IMR-90 (cell line): ENCODE data around the gene GPR171. TPM values are rescaled to one million over a fixed set of nuclear protein-coding genes. Genes with fewer than 3 reads are reported as not detected.

ENCODE experiments used
- ATAC-seq: fragments of 200-7000 bp; cut with Tn5 transposase; 2 replicates; pipeline ENCODE4 v1.9.1; 2020; ENCODE audit warnings: low read depth, mild to moderate bottlenecking, moderate library complexity
- BruUV-seq: library from RNA; stranded (reverse); fragments of 400-500 nt; replicated peaks from 2 replicates; lab custom pipeline; 2021; lab: Mats Ljungman, UMichigan
- CTCF ChIA-PET: fragments of 300-600 bp; formaldehyde crosslinking; extraction: SDS; loops from one replicate; lab custom pipeline; 2021; ENCODE audit warnings: antibody characterized with exemption; lab: Yijun Ruan, JAX
- POLR2A ChIA-PET: fragments of 300-600 bp; sonication (Branson Sonifier 250); formaldehyde crosslinking; loops from one replicate; lab custom pipeline; 2022; ENCODE audit warnings: antibody characterized with exemption; ENCODE audit not compliant: unreplicated experiment; lab: Charles Lee
- DNase-seq: peaks from one replicate; pipeline ENCODE4 v3.0.0; 2013
- H2AFZ ChIP-seq: replicated peaks from 2 replicates; pipeline ENCODE3; 2013; ENCODE audit warnings: low read length, mild to moderate bottlenecking; ENCODE audit not compliant: poor library complexity
- H2AK5ac ChIP-seq: 2 replicates; pipeline ENCODE4 v1.6.1; 2013; ENCODE audit warnings: low read depth, low read length, inconsistent platforms
- H2AK9ac ChIP-seq: replicated peaks from 2 replicates; pipeline ENCODE3; 2013; ENCODE audit warnings: mild to moderate bottlenecking, low read depth, low read length, moderate library complexity; ENCODE audit not compliant: poor library complexity
- H2BK120ac ChIP-seq: 2 replicates; pipeline ENCODE4 v1.6.1; 2013; ENCODE audit warnings: low read depth, low read length, inconsistent platforms
- H2BK15ac ChIP-seq: 3 replicates; pipeline ENCODE4 v1.6.1; 2013; ENCODE audit warnings: low read depth, low read length, inconsistent platforms
- H2BK20ac ChIP-seq: 2 replicates; pipeline ENCODE4 v1.6.1; 2013; ENCODE audit warnings: low read depth, mild to moderate bottlenecking, inconsistent platforms, low read length, moderate library complexity
- H2BK5ac ChIP-seq: 2 replicates; pipeline ENCODE4 v1.6.1; 2013; ENCODE audit warnings: mild to moderate bottlenecking, low read depth, low read length, inconsistent platforms; ENCODE audit not compliant: poor library complexity, severe bottlenecking
- H3K14ac ChIP-seq: replicated peaks from 2 replicates; pipeline ENCODE4 v1.6.1; 2013; ENCODE audit warnings: low read depth, low read length, inconsistent platforms
- H3K18ac ChIP-seq: 2 replicates; pipeline ENCODE4 v1.6.1; 2013; ENCODE audit warnings: low read depth, low read length, control low read depth
- H3K23ac ChIP-seq: 2 replicates; pipeline ENCODE4 v1.6.1; 2013; ENCODE audit warnings: low read depth, low read length, inconsistent platforms
- H3K27ac ChIP-seq: 2 replicates; pipeline ENCODE4 v1.5.1; 2013; ENCODE audit warnings: mild to moderate bottlenecking, control low read depth, low read length; ENCODE audit not compliant: insufficient read depth
- H3K27me3 ChIP-seq: 2 replicates; pipeline ENCODE4 v1.6.1; 2013; ENCODE audit warnings: low read length; ENCODE audit not compliant: control insufficient read depth, insufficient read depth
- H3K36me3 ChIP-seq: 2 replicates; pipeline ENCODE4 v1.6.1; 2013; ENCODE audit warnings: low read length, mixed read lengths; ENCODE audit not compliant: control insufficient read depth, insufficient read depth
- H3K4ac ChIP-seq: 2 replicates; pipeline ENCODE4 v1.6.1; 2013; ENCODE audit warnings: low read depth, low read length, inconsistent platforms
- H3K4me1 ChIP-seq: 2 replicates; pipeline ENCODE4 v1.6.1; 2013; ENCODE audit warnings: low read length, mixed read lengths; ENCODE audit not compliant: control insufficient read depth, insufficient read depth
- H3K4me2 ChIP-seq: 2 replicates; pipeline ENCODE4 v1.6.1; 2013; ENCODE audit warnings: low read depth, mild to moderate bottlenecking, control low read depth, low read length, moderate library complexity
- H3K4me3 ChIP-seq: 2 replicates; pipeline ENCODE4 v1.5.1; 2013; ENCODE audit warnings: low read depth, mild to moderate bottlenecking, control low read depth, low read length, moderate library complexity; ENCODE audit not compliant: insufficient read depth
- H3K56ac ChIP-seq: 2 replicates; pipeline ENCODE4 v1.6.1; 2013; ENCODE audit warnings: low read length, inconsistent platforms; ENCODE audit not compliant: insufficient read depth; ENCODE audit errors: extremely low read depth
- H3K79me1 ChIP-seq, 2 experiments: 2 replicates each; pipeline ENCODE4 v1.6.1; 2013; ENCODE audit warnings: low read length in 2 of 2, inconsistent platforms in 1 of 2, low read depth in 1 of 2
- H3K9ac ChIP-seq: 2 replicates; pipeline ENCODE4 v1.6.1; 2013; ENCODE audit warnings: low read depth, low read length, control low read depth
- H3K9me1 ChIP-seq: 2 replicates; pipeline ENCODE4 v1.6.1; 2013; ENCODE audit warnings: low read length, inconsistent platforms; ENCODE audit not compliant: insufficient read depth
- H3K9me3 ChIP-seq: 2 replicates; pipeline ENCODE4 v1.6.1; 2013; ENCODE audit warnings: low read length; ENCODE audit not compliant: control insufficient read depth, insufficient read depth
- H4K20me1 ChIP-seq: 2 replicates; pipeline ENCODE4 v1.6.1; 2013; ENCODE audit warnings: low read length, inconsistent platforms; ENCODE audit not compliant: insufficient read depth
- H4K5ac ChIP-seq: 2 replicates; pipeline ENCODE4 v1.6.1; 2013; ENCODE audit warnings: mild to moderate bottlenecking, low read depth, low read length, control low read depth
- H4K8ac ChIP-seq, 2 experiments: 2 replicates each; pipeline ENCODE4 v1.6.1; 2013; ENCODE audit warnings: low read depth in 2 of 2, low read length in 2 of 2, control low read depth in 1 of 2, inconsistent platforms in 1 of 2
- H4K91ac ChIP-seq: 2 replicates; pipeline ENCODE4 v1.6.1; 2013; ENCODE audit warnings: low read depth, low read length, inconsistent platforms; ENCODE audit not compliant: insufficient read depth
- BHLHE40 ChIP-seq: fragments of 150-350 bp; IDR thresholded peaks from 2 replicates; pipeline ENCODE4 v1.6.1; 2016; ENCODE audit warnings: mild to moderate bottlenecking, low read depth, low read length
- CEBPB ChIP-seq: IDR thresholded peaks from 2 replicates; pipeline ENCODE4 v1.6.1; 2012; ENCODE audit warnings: low read depth, low read length, improper control_type of control experiment
- CHD1 ChIP-seq: IDR thresholded peaks from 2 replicates; pipeline ENCODE4 v1.6.1; 2012; ENCODE audit warnings: low read depth, low read length, improper control_type of control experiment
- FOS ChIP-seq: fragments of 150-350 bp; IDR thresholded peaks from 2 replicates; pipeline ENCODE4 v1.6.1; 2016; ENCODE audit warnings: low read depth, low read length
- MAZ ChIP-seq: IDR thresholded peaks from 2 replicates; pipeline ENCODE4 v1.6.1; 2012; ENCODE audit warnings: low read depth, mild to moderate bottlenecking, low read length, improper control_type of control experiment, moderate library complexity, borderline replicate concordance
- MXI1 ChIP-seq: IDR thresholded peaks from 2 replicates; pipeline ENCODE4 v1.6.1; 2012; ENCODE audit warnings: low read depth, mild to moderate bottlenecking, low read length, moderate library complexity, borderline replicate concordance
- NFE2L2 ChIP-seq: fragments of 150-350 bp; IDR thresholded peaks from 2 replicates; pipeline ENCODE4 v1.6.1; 2016; ENCODE audit warnings: low read depth, mild to moderate bottlenecking, low read length
- POLR2A ChIP-seq: IDR thresholded peaks from 2 replicates; pipeline ENCODE4 v1.6.1; 2012; ENCODE audit warnings: mild to moderate bottlenecking, low read depth, low read length
- RAD21 ChIP-seq: IDR thresholded peaks from 2 replicates; pipeline ENCODE4 v1.6.1; 2012; ENCODE audit warnings: low read length, improper control_type of control experiment
- RCOR1 ChIP-seq: IDR thresholded peaks from 2 replicates; pipeline ENCODE4 v1.6.1; 2012; ENCODE audit warnings: mild to moderate bottlenecking, low read length, improper control_type of control experiment; ENCODE audit not compliant: insufficient replicate concordance
- RFX5 ChIP-seq: IDR thresholded peaks from 2 replicates; pipeline ENCODE4 v1.8.0; 2012; ENCODE audit warnings: low read depth, mild to moderate bottlenecking, low read length, moderate library complexity
- SMC3 ChIP-seq: fragments of 150-350 bp; IDR thresholded peaks from 2 replicates; pipeline ENCODE4 v1.6.1; 2016; ENCODE audit warnings: low read depth, mild to moderate bottlenecking, antibody characterized with exemption, low read length, moderate library complexity
- WGBS, 2 experiments: methylation state at CpG; one replicate each; pipeline versions ENCODE4 v1.1.5 to v1.1.7; 2013; ENCODE audit warnings: missing lambda C conversion rate in 2 of 2; ENCODE audit not compliant: insufficient read length in 1 of 2; ENCODE audit errors: extremely low coverage in 2 of 2; 5-methylcytosine and 5-hydroxymethylcytosine counted together
- dilution Hi-C: fragments of 300-500 bp; cut with HindIII; formaldehyde crosslinking; loops from one replicate; pipeline ENCODE4 v1.14.3; 2018; ENCODE audit warnings: low sequenced_read_pairs; ENCODE audit not compliant: unreplicated experiment
- in situ Hi-C: fragments of 300-500 bp; cut with MboI; formaldehyde crosslinking; loops from 3 replicates; pipeline ENCODE4 v1.14.3; 2019; ENCODE audit warnings: low sequenced_read_pairs, inconsistent platforms, mixed read lengths
- intact Hi-C: fragments of 100-400 bp; cut with micrococcal nuclease; formaldehyde crosslinking; loops from 2 replicates; pipeline ENCODE4 v1.10.0; 2022
- polyA plus RNA-seq, 3 experiments: library from polyadenylated mRNA; depleted of rRNA; stranded (reverse); fragments of >200 nt; gene quantifications; 2 replicates each; pipeline ENCODE4 v1.2.3, GENCODE V29; 2012; ENCODE audit warnings: low replicate concordance in 1 of 3
- total RNA-seq: library from RNA; depleted of rRNA; stranded (reverse); fragments of >200 nt; gene quantifications from 2 replicates; pipeline ENCODE4 v1.2.3, GENCODE V29; 2012
- TF ChIP-seq, protein P1 (sequence below): fragments of 150-350 bp; IDR thresholded peaks from 2 replicates; pipeline ENCODE4 v1.6.1; 2016; ENCODE audit warnings: low read depth, mild to moderate bottlenecking, low read length, moderate library complexity, borderline replicate concordance
- TF ChIP-seq, protein P2 (sequence below): fragments of 150-350 bp; IDR thresholded peaks from 2 replicates; pipeline ENCODE4 v1.6.1; 2017; ENCODE audit warnings: mild to moderate bottlenecking, antibody characterized with exemption, low read length, low read depth
- TF ChIP-seq, protein P3 (sequence below): conservative IDR thresholded peaks from 2 replicates; pipeline ENCODE4 v1.5.1; 2012; ENCODE audit warnings: mild to moderate bottlenecking, low read depth, low read length, improper control_type of control experiment

GPR171 gene
- total and polyA plus RNA-seq, 2 of the 4 experiments (the other 2 are of a cell fraction): not detected

DNA sequence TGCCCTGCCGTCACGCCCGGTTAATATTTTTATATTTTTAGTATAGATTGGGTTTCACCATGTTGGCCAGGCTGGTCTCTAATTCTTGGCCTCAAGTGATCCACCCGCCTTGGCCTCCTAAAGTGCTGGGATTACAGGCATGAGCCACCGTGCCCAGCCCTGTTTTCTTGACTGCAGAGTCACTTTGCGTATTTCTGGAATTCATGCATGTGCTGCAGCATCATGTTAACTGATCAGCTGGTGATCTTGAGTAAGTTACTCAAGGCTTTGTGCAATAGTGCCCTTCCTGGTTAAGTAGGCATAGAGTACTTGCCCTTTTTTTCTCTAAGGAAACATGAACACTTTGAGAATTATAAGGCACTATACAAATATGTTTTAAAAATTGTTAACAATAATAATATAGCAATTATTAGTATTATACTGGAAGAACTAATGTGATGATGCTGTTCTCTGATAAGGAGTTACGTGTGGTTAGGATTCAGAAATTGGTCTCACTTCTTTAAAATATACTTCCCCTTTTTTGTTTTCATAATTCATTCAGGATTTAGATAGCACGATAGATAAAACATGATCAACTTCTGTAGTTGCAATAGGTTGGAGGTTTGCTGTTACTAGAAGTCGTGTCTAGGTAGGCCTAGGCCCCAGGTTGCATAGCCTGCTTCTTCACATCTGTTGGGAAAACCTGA lies 33.6 kb downstream of the GPR171 start:
- dilution Hi-C loops (no loop called here), intact Hi-C loops (loop anchor here (10.0 kb wide), 1 partner anchor 265 kb away; no protein-coding TSS in a partner anchor), in situ Hi-C loops (loop anchor here (5.0 kb wide), 2 partner anchors 58 to 108 kb away; partner anchors contain the start of gene P2RY14)
- H4K91ac ChIP-seq: no peak overlapping the region
- no peak overlapping the region for H3K9ac ChIP-seq
- DNase-seq (peak; percentile 4), ATAC-seq (no peak)
- no peak overlapping the region for H2AK9ac ChIP-seq
- no peak overlapping the region for H2AK5ac ChIP-seq
- WGBS, 2 experiments: 100% methylated on average over 3 of the region's 9 CpGs; no CpG with 5 or more reads in 1 of the 2 experiments
- H3K18ac ChIP-seq: no peak overlapping the region
- H3K9me3 ChIP-seq: no peaks in the 10 kb centered on the region
- no peak overlapping the region for H2BK120ac ChIP-seq
- no peak overlapping the region for H4K5ac ChIP-seq
- H2AFZ ChIP-seq: no peak overlapping the region
- ChIA-PET CTCF (interaction anchor here (1.5 to 2.2 kb wide), 3 partner anchors 20 to 113 kb away, joined by 3 to 14 read pairs (median 10); no protein-coding TSS in a partner anchor), POLR2A (no interaction called here)
- BruUV-seq: no TSS peak
- no peak overlapping the region for H2BK20ac ChIP-seq
- no peaks in the 10 kb centered on the region for H4K20me1 ChIP-seq
- no peaks in the 10 kb centered on the region for H3K27me3 ChIP-seq
- H3K4me2 ChIP-seq: no peak overlapping the region
- H3K27ac ChIP-seq: no peak overlapping the region
- H3K14ac ChIP-seq: no peak overlapping the region
- H3K56ac ChIP-seq: no peak overlapping the region
- no peaks in the 10 kb centered on the region for H3K36me3 ChIP-seq
- H4K8ac ChIP-seq: peak overlapping the region in 1 of 2 experiments; percentile 39; a peak in 1 of 4 replicates
- H3K79me1 ChIP-seq: no peaks in the 10 kb centered on the region
- H2BK15ac ChIP-seq: no peak overlapping the region
- H3K23ac ChIP-seq: no peak overlapping the region
- no peak overlapping the region for H2BK5ac ChIP-seq
- no peak overlapping the region for H3K4ac ChIP-seq
- H3K4me1 ChIP-seq: no peaks in the 10 kb centered on the region
- H3K4me3 ChIP-seq: no peak overlapping the region
- H3K9me1 ChIP-seq: no peaks in the 10 kb centered on the region
- TF ChIP-seq FOS (no peak), MXI1 (no peak), RAD21 (no peak), RFX5 (no peak), SMC3 (no peak), RCOR1 (no peak), POLR2A (no peak), MAZ (no peak), BHLHE40 (no peak), CEBPB (no peak), NFE2L2 (no peak), CHD1 (no peak)
- TF ChIP-seq, protein P1, sequence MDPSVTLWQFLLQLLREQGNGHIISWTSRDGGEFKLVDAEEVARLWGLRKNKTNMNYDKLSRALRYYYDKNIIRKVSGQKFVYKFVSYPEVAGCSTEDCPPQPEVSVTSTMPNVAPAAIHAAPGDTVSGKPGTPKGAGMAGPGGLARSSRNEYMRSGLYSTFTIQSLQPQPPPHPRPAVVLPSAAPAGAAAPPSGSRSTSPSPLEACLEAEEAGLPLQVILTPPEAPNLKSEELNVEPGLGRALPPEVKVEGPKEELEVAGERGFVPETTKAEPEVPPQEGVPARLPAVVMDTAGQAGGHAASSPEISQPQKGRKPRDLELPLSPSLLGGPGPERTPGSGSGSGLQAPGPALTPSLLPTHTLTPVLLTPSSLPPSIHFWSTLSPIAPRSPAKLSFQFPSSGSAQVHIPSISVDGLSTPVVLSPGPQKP: no peak
- TF ChIP-seq, protein P2, sequence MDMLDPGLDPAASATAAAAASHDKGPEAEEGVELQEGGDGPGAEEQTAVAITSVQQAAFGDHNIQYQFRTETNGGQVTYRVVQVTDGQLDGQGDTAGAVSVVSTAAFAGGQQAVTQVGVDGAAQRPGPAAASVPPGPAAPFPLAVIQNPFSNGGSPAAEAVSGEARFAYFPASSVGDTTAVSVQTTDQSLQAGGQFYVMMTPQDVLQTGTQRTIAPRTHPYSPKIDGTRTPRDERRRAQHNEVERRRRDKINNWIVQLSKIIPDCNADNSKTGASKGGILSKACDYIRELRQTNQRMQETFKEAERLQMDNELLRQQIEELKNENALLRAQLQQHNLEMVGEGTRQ: no peak
- TF ChIP-seq, protein P3, sequence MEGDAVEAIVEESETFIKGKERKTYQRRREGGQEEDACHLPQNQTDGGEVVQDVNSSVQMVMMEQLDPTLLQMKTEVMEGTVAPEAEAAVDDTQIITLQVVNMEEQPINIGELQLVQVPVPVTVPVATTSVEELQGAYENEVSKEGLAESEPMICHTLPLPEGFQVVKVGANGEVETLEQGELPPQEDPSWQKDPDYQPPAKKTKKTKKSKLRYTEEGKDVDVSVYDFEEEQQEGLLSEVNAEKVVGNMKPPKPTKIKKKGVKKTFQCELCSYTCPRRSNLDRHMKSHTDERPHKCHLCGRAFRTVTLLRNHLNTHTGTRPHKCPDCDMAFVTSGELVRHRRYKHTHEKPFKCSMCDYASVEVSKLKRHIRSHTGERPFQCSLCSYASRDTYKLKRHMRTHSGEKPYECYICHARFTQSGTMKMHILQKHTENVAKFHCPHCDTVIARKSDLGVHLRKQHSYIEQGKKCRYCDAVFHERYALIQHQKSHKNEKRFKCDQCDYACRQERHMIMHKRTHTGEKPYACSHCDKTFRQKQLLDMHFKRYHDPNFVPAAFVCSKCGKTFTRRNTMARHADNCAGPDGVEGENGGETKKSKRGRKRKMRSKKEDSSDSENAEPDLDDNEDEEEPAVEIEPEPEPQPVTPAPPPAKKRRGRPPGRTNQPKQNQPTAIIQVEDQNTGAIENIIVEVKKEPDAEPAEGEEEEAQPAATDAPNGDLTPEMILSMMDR: no peak
